ENCODE measurements around the gene WDR48.

DNA sequence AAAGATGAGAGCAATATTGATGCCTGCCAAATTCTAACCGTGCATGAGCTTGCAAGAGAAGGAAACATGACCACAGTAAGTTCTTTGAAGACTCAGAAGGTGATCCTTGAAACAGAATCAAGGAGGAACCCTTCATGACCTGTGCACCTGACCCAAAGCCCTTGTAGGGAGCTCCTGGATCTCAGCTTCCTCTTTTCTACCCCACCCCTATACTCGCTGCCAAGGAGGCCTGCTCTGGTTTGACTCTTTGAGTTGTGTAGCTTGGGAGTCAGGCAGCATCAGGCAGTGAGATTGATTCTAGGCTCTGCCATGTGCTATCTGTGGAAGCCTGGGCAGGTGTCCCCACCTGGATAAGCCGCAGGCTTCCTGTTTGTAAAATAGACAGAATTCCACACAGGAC lies 66.3 kb downstream of the WDR48 start:
- TF ChIP-seq, protein P1, sequence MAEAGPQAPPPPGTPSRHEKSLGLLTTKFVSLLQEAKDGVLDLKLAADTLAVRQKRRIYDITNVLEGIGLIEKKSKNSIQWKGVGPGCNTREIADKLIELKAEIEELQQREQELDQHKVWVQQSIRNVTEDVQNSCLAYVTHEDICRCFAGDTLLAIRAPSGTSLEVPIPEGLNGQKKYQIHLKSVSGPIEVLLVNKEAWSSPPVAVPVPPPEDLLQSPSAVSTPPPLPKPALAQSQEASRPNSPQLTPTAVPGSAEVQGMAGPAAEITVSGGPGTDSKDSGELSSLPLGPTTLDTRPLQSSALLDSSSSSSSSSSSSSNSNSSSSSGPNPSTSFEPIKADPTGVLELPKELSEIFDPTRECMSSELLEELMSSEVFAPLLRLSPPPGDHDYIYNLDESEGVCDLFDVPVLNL (CRISPR knock-in tag; IDR thresholded peaks at IDR 0.05; ENCODE audit: low read depth): no peak
- TF ChIP-seq, protein P2, sequence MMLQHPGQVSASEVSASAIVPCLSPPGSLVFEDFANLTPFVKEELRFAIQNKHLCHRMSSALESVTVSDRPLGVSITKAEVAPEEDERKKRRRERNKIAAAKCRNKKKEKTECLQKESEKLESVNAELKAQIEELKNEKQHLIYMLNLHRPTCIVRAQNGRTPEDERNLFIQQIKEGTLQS (IDR thresholded peaks at IDR 0.05): no peak
- TF ChIP-seq, protein P2 (CRISPR knock-in tag; conservative IDR thresholded peaks at IDR 0.05): no peak
- TF ChIP-seq FOSL1 (tag; conservative IDR thresholded peaks at IDR 0.05) (no peak), KLF6 (CRISPR knock-in tag; IDR thresholded peaks at IDR 0.05; ENCODE audit: borderline replicate concordance) (no peak), JUN (IDR thresholded peaks at IDR 0.05; ENCODE audit: borderline replicate concordance, low read depth, low read length) (no peak), JUN (CRISPR knock-in tag; IDR thresholded peaks at IDR 0.05; ENCODE audit: borderline replicate concordance) (no peak)
- TF ChIP-seq, protein P3, sequence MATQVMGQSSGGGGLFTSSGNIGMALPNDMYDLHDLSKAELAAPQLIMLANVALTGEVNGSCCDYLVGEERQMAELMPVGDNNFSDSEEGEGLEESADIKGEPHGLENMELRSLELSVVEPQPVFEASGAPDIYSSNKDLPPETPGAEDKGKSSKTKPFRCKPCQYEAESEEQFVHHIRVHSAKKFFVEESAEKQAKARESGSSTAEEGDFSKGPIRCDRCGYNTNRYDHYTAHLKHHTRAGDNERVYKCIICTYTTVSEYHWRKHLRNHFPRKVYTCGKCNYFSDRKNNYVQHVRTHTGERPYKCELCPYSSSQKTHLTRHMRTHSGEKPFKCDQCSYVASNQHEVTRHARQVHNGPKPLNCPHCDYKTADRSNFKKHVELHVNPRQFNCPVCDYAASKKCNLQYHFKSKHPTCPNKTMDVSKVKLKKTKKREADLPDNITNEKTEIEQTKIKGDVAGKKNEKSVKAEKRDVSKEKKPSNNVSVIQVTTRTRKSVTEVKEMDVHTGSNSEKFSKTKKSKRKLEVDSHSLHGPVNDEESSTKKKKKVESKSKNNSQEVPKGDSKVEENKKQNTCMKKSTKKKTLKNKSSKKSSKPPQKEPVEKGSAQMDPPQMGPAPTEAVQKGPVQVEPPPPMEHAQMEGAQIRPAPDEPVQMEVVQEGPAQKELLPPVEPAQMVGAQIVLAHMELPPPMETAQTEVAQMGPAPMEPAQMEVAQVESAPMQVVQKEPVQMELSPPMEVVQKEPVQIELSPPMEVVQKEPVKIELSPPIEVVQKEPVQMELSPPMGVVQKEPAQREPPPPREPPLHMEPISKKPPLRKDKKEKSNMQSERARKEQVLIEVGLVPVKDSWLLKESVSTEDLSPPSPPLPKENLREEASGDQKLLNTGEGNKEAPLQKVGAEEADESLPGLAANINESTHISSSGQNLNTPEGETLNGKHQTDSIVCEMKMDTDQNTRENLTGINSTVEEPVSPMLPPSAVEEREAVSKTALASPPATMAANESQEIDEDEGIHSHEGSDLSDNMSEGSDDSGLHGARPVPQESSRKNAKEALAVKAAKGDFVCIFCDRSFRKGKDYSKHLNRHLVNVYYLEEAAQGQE (IDR thresholded peaks at IDR 0.05; ENCODE audit: borderline replicate concordance): no peak
- TF ChIP-seq, protein P3 (CRISPR knock-in tag; IDR thresholded peaks at IDR 0.05; ENCODE audit: low read depth): no peak
